Measurements from ENCODE around the gene SLC46A1. TPM values are rescaled to one million over a fixed set of nuclear protein-coding genes. Genes with fewer than 3 reads are reported as not detected.

Gene SLC46A1
- total RNA-seq, 4 donors from 2014 or later = 2.5 to 92.6 (median 15.5) TPM

- no peaks in the 10 kb centered on the region for H3K27me3 ChIP-seq
- DNase-seq = no peak
- H3K4me3 ChIP-seq = peak within 1 kb of the TSS; percentile 50 to 64 (median 58)
- H3K36me3 ChIP-seq = no peaks in the 10 kb centered on the region
- H3K4me1 ChIP-seq = peaks cover 0 to 33% (median 3%) of the 10 kb centered on the region in 4 donors
- no peak for TF ChIP-seq CTCF (IDR thresholded peaks at IDR 0.05)
- no peak for TF ChIP-seq POLR2A (IDR thresholded peaks at IDR 0.05)
- peak within 1 kb of the TSS; percentile 1 to 78 (median 68) for H3K27ac ChIP-seq
- H3K9me3 ChIP-seq = no peaks in the 10 kb centered on the region
These were observed 35.8 kb downstream of the SLC46A1 start, which contains the start of gene VTN for GRCh38 chr17:28370035-28370743. TSS of gene VTN (minus strand) at chr17:28370307. CDS start at chr17:28370203, 104 bp downstream.

GRCh38 chr17:28369684-28370034 is 36.4 kb downstream of the SLC46A1 start:
- Histone ChIP-seq H3K4me1 (peaks cover 0 to 33% (median 3%) of the 10 kb centered on the region in 4 donors), H3K27me3 (no peaks in the 10 kb centered on the region), H3K9me3 (no peaks in the 10 kb centered on the region), H3K27ac (no peak overlapping the region), H3K36me3 (no peaks in the 10 kb centered on the region), H3K4me3 (peak overlapping the region in 1 of 4 donors; percentile 26)
- peak in 1 of 3 donors; percentile 45 for DNase-seq
- TF ChIP-seq POLR2A (IDR thresholded peaks at IDR 0.05) (no peak), CTCF (IDR thresholded peaks at IDR 0.05) (no peak)

- peaks cover 0 to 5% (median 0%) of the 10 kb centered on the region in 3 donors for H3K36me3 ChIP-seq
- no peaks in the 10 kb centered on the region for H3K9me3 ChIP-seq
- H3K4me3 ChIP-seq = peak overlapping the region in 1 of 4 donors; percentile 26
- H3K27ac ChIP-seq = no peak overlapping the region
- DNase-seq = peak in 1 of 3 donors; percentile 42
- TF ChIP-seq POLR2A (IDR thresholded peaks at IDR 0.05) (no peak), CTCF (IDR thresholded peaks at IDR 0.05) (no peak)
- H3K27me3 ChIP-seq = no peaks in the 10 kb centered on the region
- peaks cover 0 to 33% (median 3%) of the 10 kb centered on the region in 4 donors for H3K4me1 ChIP-seq
These were observed 36.9 kb downstream of the SLC46A1 start for GRCh38 chr17:28368915-28369683.

- TF ChIP-seq CTCF (IDR thresholded peaks at IDR 0.05) (no peak), POLR2A (IDR thresholded peaks at IDR 0.05) (no peak)
- Histone ChIP-seq H3K9me3 (no peaks in the 10 kb centered on the region), H3K4me3 (no peak overlapping the region), H3K4me1 (peaks cover 0 to 33% (median 3%) of the 10 kb centered on the region in 4 donors), H3K27me3 (no peaks in the 10 kb centered on the region), H3K27ac (no peak overlapping the region), H3K36me3 (peaks cover 0 to 11% (median 0%) of the 10 kb centered on the region in 3 donors)
- peak in 1 of 3 donors; percentile 35 for DNase-seq
These were observed 37.6 kb downstream of the SLC46A1 start for GRCh38 chr17:28368306-28368831.

GRCh38 chr17:28367641-28368305 is 38.2 kb downstream of the SLC46A1 start:
- no peaks in the 10 kb centered on the region for H3K27me3 ChIP-seq
- H3K9me3 ChIP-seq = no peaks in the 10 kb centered on the region
- DNase-seq = peak in 1 of 3 donors; percentile 36
- no peak for TF ChIP-seq CTCF (IDR thresholded peaks at IDR 0.05)
- no peak for TF ChIP-seq POLR2A (IDR thresholded peaks at IDR 0.05)
- H3K4me1 ChIP-seq = peaks cover 0 to 28% (median 3%) of the 10 kb centered on the region in 4 donors
- H3K4me3 ChIP-seq = no peak overlapping the region
- peaks cover 0 to 17% (median 0%) of the 10 kb centered on the region in 3 donors for H3K36me3 ChIP-seq
- H3K27ac ChIP-seq = no peak overlapping the region

Data from Peyer's patch (tissue), 4 donors.